CD14-positive monocyte (primary cell): Measurements from ENCODE around the gene STXBP5. TPM values are rescaled to one million over a fixed set of nuclear protein-coding genes. Genes with fewer than 3 reads are reported as not detected.
A peak's percentile ranks its signal among the peaks of the same experiment; 100 is the strongest.

Source experiments
- DNase-seq, 3 donors: peaks; one replicate each; pipeline ENCODE4 v3.0.0-alpha.2; 2011 to 2022
- H2AFZ ChIP-seq: 2 replicates; pipeline ENCODE4 v1.6.0; 2012; ENCODE audit warnings: mild to moderate bottlenecking, low read depth, low read length, inconsistent platforms; ENCODE audit not compliant: insufficient read depth, poor library complexity, severe bottlenecking
- H3K27ac ChIP-seq, 2 donors: 1 replicate in 1 of 2; 2 replicates in 1 of 2; pipeline ENCODE4 v1.5.1; 2012 to 2013; ENCODE audit warnings: low read length in 2 of 2, control low read depth in 1 of 2, inconsistent platforms in 1 of 2, low read depth in 1 of 2, mild to moderate bottlenecking in 1 of 2
- H3K27me3 ChIP-seq, 2 donors: one replicate each; pipeline versions ENCODE4 v1.6.0 to v1.6.1; 2011 to 2013; ENCODE audit warnings: low read length in 2 of 2; ENCODE audit not compliant: control insufficient read depth in 2 of 2, insufficient read depth in 2 of 2
- H3K36me3 ChIP-seq, 2 donors: replicated peaks in 1 of 2; 1 replicate in 1 of 2; 2 replicates in 1 of 2; pipeline versions ENCODE4 v1.5.1 to v1.6.1; 2012 to 2013; ENCODE audit warnings: low read length in 2 of 2, control low read depth in 1 of 2, inconsistent platforms in 1 of 2, mild to moderate bottlenecking in 1 of 2; ENCODE audit not compliant: insufficient read depth in 2 of 2, control insufficient read depth in 1 of 2
- H3K4me1 ChIP-seq, 2 donors: 1 replicate in 1 of 2; 2 replicates in 1 of 2; pipeline versions ENCODE4 v1.5.1 to v1.6.1; 2012 to 2013; ENCODE audit warnings: low read length in 2 of 2, control low read depth in 1 of 2, inconsistent platforms in 1 of 2, mild to moderate bottlenecking in 1 of 2, moderate library complexity in 1 of 2; ENCODE audit not compliant: insufficient read depth in 2 of 2, control insufficient read depth in 1 of 2
- H3K4me2 ChIP-seq: replicated peaks from 2 replicates; pipeline ENCODE3; 2012; ENCODE audit warnings: low read length, moderate library complexity, mild to moderate bottlenecking; ENCODE audit not compliant: poor library complexity, severe bottlenecking; ENCODE audit errors: extremely low read depth
- H3K4me3 ChIP-seq, 3 experiments: fragments of 200-600 bp in 1 of 3; sonication (generic) in 1 of 3; replicated peaks in 1 of 3; 1 replicate in 2 of 3; 2 replicates in 1 of 3; pipeline ENCODE4 v1.5.1; 2011 to 2013; ENCODE audit warnings: low read length in 3 of 3, mild to moderate bottlenecking in 3 of 3, control low read depth in 2 of 3, low read depth in 2 of 3, inconsistent platforms in 1 of 3, moderate library complexity in 1 of 3
- H3K79me2 ChIP-seq: 2 replicates; pipeline ENCODE4 v1.6.0; 2012; ENCODE audit warnings: mild to moderate bottlenecking, control low read depth, inconsistent platforms, low read length, moderate library complexity; ENCODE audit not compliant: insufficient read depth
- H3K9ac ChIP-seq: 2 replicates; pipeline ENCODE4 v1.6.0; 2017; ENCODE audit warnings: low read length, mild to moderate bottlenecking; ENCODE audit not compliant: insufficient read depth, poor library complexity, severe bottlenecking
- H3K9me3 ChIP-seq, 2 donors: replicated peaks in 1 of 2; 1 replicate in 1 of 2; 2 replicates in 1 of 2; pipeline versions ENCODE4 v1.5.1 to v1.6.1; 2012 to 2013; ENCODE audit warnings: low read length in 2 of 2, control low read depth in 1 of 2; ENCODE audit not compliant: control insufficient read depth in 1 of 2, insufficient read depth in 1 of 2
- H4K20me1 ChIP-seq: 2 replicates; pipeline ENCODE4 v1.6.0; 2012; ENCODE audit warnings: mild to moderate bottlenecking, low read length, control low read depth, moderate library complexity; ENCODE audit not compliant: insufficient read depth
- H3K27ac Mint-ChIP-seq, 7 donors: one replicate each; pipeline ENCODE4 v1.8.0; 2020; ENCODE audit warnings: mild to moderate bottlenecking in 7 of 7, mixed read lengths in 7 of 7, moderate library complexity in 6 of 7, inconsistent platforms in 2 of 7
- H3K27me3 Mint-ChIP-seq, 3 donors: one replicate each; pipeline ENCODE4 v1.8.0; 2021 to 2022; ENCODE audit warnings: low read depth in 3 of 3, mild to moderate bottlenecking in 3 of 3, mixed read lengths in 3 of 3, moderate library complexity in 3 of 3, inconsistent platforms in 1 of 3
- H3K36me3 Mint-ChIP-seq, 2 donors: one replicate each; pipeline ENCODE4 v1.8.0; 2020; ENCODE audit warnings: mixed read lengths in 2 of 2, inconsistent platforms in 1 of 2, mild to moderate bottlenecking in 1 of 2
- H3K4me1 Mint-ChIP-seq: one replicate; pipeline ENCODE4 v1.8.0; 2020; ENCODE audit warnings: mild to moderate bottlenecking, mixed read lengths
- H3K4me3 Mint-ChIP-seq, 2 donors: one replicate each; pipeline ENCODE4 v1.8.0; 2020; ENCODE audit warnings: mild to moderate bottlenecking in 2 of 2, mixed read lengths in 2 of 2, moderate library complexity in 1 of 2
- H3K9me3 Mint-ChIP-seq, 7 donors: one replicate each; pipeline ENCODE4 v1.8.0; 2020 to 2022; ENCODE audit warnings: mixed read lengths in 7 of 7, mild to moderate bottlenecking in 6 of 7, moderate library complexity in 6 of 7, inconsistent platforms in 2 of 7
- WGBS: methylation state at CpG from one replicate; pipeline ENCODE4 v1.1.5; 2013; ENCODE audit warnings: missing lambda C conversion rate; ENCODE audit not compliant: insufficient coverage; 5-methylcytosine and 5-hydroxymethylcytosine counted together
- intact Hi-C, 2 donors: fragments of 100-400 bp; cut with micrococcal nuclease; formaldehyde crosslinking; loops; one replicate each; pipeline versions ENCODE4 v1.15.0 to v1.15.1; 2023
- polyA plus RNA-seq, 3 donors: library from polyadenylated mRNA; depleted of rRNA in 1 of 3; unstranded in 2 of 3; stranded (reverse) in 1 of 3; fragments of 300-500 nt in 2 of 3; fragments of >200 nt in 1 of 3; fragmentation: Illumina TruSeq in 2 of 3; gene quantifications; 1 replicate in 2 of 3; 2 replicates in 1 of 3; pipeline ENCODE4 v1.2.3, GENCODE V29; 2012 to 2021
- TF ChIP-seq, protein P1 (sequence below): fragments of 200-600 bp; IDR thresholded peaks from one replicate; pipeline ENCODE4 v1.8.0; 2022; ENCODE audit warnings: antibody characterized with exemption, mild to moderate bottlenecking

STXBP5 gene
- polyA plus RNA-seq, 3 donors: 1.5 to 8.8 (median 2.0) TPM

DNA sequence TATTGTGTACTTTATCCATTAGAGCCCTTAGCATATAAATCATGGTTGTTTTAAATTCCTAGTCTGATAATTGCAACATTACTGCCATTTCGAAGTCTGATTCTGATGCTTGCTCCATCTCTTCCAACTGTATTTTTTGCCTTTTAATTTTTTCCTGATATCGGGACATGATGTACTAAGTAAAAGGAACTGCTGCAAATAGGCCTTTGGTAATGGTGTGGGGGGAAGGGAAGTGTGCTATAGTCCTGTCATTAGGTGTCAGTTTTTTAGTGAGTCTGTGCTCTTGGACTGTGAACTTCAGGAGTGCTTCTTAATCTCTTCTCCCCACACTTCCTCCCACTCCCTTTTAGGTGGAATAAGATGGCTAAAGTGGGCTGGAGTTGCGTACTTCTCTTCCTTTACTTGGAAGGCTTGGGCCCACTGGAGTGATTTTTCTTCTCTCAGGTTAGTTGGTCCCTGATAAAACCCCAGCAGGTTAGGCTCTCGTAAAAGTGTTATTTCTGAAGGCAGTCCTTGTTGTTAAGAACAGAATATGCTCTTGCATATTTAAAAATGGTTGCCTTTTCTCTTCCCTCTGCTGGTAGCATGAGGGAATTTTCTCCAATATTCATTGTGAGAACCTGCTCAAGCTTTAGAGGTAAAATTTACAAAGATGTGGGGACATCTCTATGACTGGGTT, 18.1 kb downstream of the STXBP5 start:
- peaks cover 8 to 13% of the 10 kb centered on the region in 2 donors for H3K4me1 ChIP-seq
- Mint-ChIP-seq H3K27me3 (peaks cover 0 to 2% (median 0%) of the 10 kb centered on the region in 3 donors), H3K4me3 (peak overlapping the region in 1 of 2 donors; percentile 55), H3K9me3 (no peaks in the 10 kb centered on the region), H3K27ac (peak overlapping the region in 3 of 7 donors; percentile 12 to 70 (median 54)), H3K4me1 (peaks cover 26% of the 10 kb centered on the region), H3K36me3 (peaks cover 42 to 51% of the 10 kb centered on the region in 2 donors)
- TF ChIP-seq, protein P1, sequence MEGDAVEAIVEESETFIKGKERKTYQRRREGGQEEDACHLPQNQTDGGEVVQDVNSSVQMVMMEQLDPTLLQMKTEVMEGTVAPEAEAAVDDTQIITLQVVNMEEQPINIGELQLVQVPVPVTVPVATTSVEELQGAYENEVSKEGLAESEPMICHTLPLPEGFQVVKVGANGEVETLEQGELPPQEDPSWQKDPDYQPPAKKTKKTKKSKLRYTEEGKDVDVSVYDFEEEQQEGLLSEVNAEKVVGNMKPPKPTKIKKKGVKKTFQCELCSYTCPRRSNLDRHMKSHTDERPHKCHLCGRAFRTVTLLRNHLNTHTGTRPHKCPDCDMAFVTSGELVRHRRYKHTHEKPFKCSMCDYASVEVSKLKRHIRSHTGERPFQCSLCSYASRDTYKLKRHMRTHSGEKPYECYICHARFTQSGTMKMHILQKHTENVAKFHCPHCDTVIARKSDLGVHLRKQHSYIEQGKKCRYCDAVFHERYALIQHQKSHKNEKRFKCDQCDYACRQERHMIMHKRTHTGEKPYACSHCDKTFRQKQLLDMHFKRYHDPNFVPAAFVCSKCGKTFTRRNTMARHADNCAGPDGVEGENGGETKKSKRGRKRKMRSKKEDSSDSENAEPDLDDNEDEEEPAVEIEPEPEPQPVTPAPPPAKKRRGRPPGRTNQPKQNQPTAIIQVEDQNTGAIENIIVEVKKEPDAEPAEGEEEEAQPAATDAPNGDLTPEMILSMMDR: peak; percentile 47
- no CpG with 5 or more reads among the region's 4 CpGs for WGBS
- no peak overlapping the region for H2AFZ ChIP-seq
- H3K9ac ChIP-seq: no peak overlapping the region
- H3K9me3 ChIP-seq: no peaks in the 10 kb centered on the region
- peaks cover 4 to 13% of the 10 kb centered on the region in 2 donors for H3K36me3 ChIP-seq
- H3K27me3 ChIP-seq: no peaks in the 10 kb centered on the region
- H3K27ac ChIP-seq: no peak overlapping the region
- no peak for DNase-seq
- H3K4me3 ChIP-seq: no peak overlapping the region
- peaks cover 13% of the 10 kb centered on the region for H4K20me1 ChIP-seq
- peaks cover 6% of the 10 kb centered on the region for H3K79me2 ChIP-seq
- peak overlapping the region; percentile 19 for H3K4me2 ChIP-seq
- intact Hi-C loops: loop anchor here in 1 of 2 donors (5.0 kb wide), 1 partner anchor 365 kb away; no protein-coding TSS in a partner anchor

DNA sequence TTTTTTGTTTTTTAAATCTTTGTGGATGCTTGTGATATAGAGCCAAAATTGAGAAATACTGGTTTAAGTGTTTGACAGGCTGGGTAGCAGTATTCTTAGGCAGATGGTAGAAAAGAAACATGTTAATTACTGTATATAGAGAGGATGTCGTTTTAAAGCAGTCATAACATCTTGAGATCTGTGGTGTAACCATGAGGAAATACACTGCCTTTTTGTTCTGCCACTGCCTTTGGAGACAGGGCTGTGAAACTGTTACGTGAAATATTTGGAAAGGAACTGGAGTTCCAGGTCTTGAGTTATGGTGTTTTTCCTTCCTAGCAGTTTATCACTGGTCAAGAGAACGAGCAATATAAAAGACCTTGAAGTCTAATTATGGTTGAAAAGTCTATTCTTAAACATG, 19.5 kb downstream of the STXBP5 start:
- TF ChIP-seq, protein P1: no peak
- Mint-ChIP-seq H3K4me3 (no peak overlapping the region), H3K27ac (no peak overlapping the region), H3K9me3 (no peaks in the 10 kb centered on the region), H3K27me3 (no peaks in the 10 kb centered on the region), H3K36me3 (peaks cover 37 to 46% of the 10 kb centered on the region in 2 donors), H3K4me1 (peaks cover 28% of the 10 kb centered on the region)
- intact Hi-C loops: loop anchor here in 1 of 2 donors (5.0 kb wide), 1 partner anchor 366 kb away; no protein-coding TSS in a partner anchor
- H2AFZ ChIP-seq: no peak overlapping the region
- H3K9ac ChIP-seq: no peak overlapping the region
- no peak overlapping the region for H3K4me2 ChIP-seq
- H3K79me2 ChIP-seq: peaks cover 6% of the 10 kb centered on the region
- H3K4me1 ChIP-seq: peaks cover 8 to 13% of the 10 kb centered on the region in 2 donors
- no peaks in the 10 kb centered on the region for H3K9me3 ChIP-seq
- H3K27ac ChIP-seq: no peak overlapping the region
- H3K27me3 ChIP-seq: no peaks in the 10 kb centered on the region
- WGBS: 17% methylated on average over 2 of the region's 3 CpGs
- no peak for DNase-seq
- no peak overlapping the region for H3K4me3 ChIP-seq
- H4K20me1 ChIP-seq: peaks cover 13% of the 10 kb centered on the region
- H3K36me3 ChIP-seq: peaks cover 1 to 8% of the 10 kb centered on the region in 2 donors
